Measurements from ENCODE around the gene PNP. TPM values are rescaled to one million over a fixed set of nuclear protein-coding genes. Genes with fewer than 3 reads are reported as not detected.

Gene PNP
- total and polyA plus RNA-seq, 9 donors, result 8.9 to 16.5 (median 11.2) TPM

DNA sequence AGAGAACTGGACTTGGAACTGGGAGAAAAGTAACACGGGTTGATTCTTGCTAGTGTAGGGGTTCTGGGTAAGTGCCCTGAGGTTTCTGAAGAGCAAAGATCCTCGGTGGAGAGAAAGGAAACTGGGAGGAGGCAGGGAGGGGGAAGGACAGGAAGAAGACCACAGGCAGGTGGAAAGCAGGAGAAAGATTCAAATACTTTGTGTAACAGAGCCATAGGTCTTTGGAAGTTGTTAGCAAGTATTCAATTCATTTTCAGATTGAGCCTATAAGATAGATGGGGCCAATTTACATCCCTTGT lies 1.3 kb downstream of the PNP start:
- Histone ChIP-seq H3K27me3 (ENCODE audit: control insufficient read depth, insufficient read depth, low read length) (peaks cover 12% of the 10 kb centered on the region), H3K9me3 (replicated peaks; ENCODE audit: control insufficient read depth, low read depth, low read length) (no peaks in the 10 kb centered on the region), H3K4me3 (ENCODE audit: low read length) (no peak overlapping the region), H3K36me3 (ENCODE audit: control insufficient read depth, insufficient read depth, low read length) (peaks cover 2% of the 10 kb centered on the region), H3K27ac (ENCODE audit: low read length) (no peak overlapping the region), H3K4me1 (ENCODE audit: control insufficient read depth, insufficient read depth, low read length) (peaks cover 17% of the 10 kb centered on the region)
- WGBS (ENCODE audit: insufficient coverage), result 0% methylated on average over 2 of the region's 2 CpGs
- DNase-seq, result no peak

DNA sequence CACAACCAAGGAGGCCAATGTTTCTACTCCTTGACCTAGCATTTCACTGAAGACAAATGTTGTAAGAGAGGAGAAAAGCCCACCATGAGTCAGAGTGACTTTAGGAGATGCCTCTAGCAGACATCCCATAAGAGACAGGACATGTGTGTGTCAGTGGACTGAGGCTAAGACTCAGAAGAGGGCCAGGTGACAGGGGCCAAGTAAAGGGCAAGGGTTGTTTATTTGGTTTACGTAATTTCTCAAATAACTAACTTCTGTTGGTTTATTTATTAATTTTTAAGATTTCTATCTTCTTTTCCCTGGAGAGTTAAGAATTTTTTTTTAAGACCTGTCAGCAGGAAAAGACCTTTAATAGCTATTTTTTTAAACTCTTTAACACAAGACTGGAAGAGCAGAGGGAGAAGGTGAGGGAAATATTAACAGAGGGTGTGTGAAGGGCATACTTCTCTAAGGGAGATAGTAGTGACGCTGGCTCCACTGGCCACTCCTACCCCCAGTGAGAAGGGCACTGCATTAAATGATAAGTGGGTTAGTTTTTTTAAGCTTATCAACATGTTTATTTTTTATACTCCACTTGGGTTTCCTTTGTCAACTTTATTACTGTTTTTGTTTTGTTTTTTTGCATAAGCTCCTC lies 3.4 kb downstream of the PNP start:
- peaks cover 9% of the 10 kb centered on the region for H3K27me3 ChIP-seq (ENCODE audit: control insufficient read depth, insufficient read depth, low read length)
- H3K27ac ChIP-seq (ENCODE audit: low read length), result no peak overlapping the region
- no CpG with 5 or more reads among the region's 2 CpGs for WGBS (ENCODE audit: insufficient coverage)
- DNase-seq, result no peak
- no peak overlapping the region for H3K4me3 ChIP-seq (ENCODE audit: low read length)
- peaks cover 9% of the 10 kb centered on the region for H3K36me3 ChIP-seq (ENCODE audit: control insufficient read depth, insufficient read depth, low read length)
- peaks cover 21% of the 10 kb centered on the region for H3K4me1 ChIP-seq (ENCODE audit: control insufficient read depth, insufficient read depth, low read length)
- H3K9me3 ChIP-seq (replicated peaks; ENCODE audit: control insufficient read depth, low read depth, low read length), result no peaks in the 10 kb centered on the region

DNA sequence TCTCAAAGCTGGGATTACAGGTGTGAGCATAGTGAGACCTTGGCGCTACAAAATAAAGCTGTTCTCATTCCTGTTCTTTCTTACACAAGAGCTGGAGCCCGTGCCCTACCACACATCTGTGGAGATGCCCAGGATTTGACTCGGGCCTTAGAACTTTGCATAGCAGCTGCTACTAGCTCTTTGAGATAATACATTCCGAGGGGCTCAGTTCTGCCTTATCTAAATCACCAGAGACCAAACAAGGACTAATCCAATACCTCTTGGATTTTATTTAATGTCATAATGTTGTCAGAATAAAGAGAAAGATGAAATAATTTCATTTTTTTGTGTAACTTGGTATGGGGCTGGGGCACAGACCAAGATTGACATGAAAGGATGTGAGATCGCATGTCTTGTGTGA lies 7.6 kb downstream of the PNP start:
- no peaks in the 10 kb centered on the region for H3K9me3 ChIP-seq (replicated peaks; ENCODE audit: control insufficient read depth, low read depth, low read length)
- no peak overlapping the region for H3K4me3 ChIP-seq (ENCODE audit: low read length)
- H3K27ac ChIP-seq (ENCODE audit: low read length), result no peak overlapping the region
- no peak for DNase-seq
- no peaks in the 10 kb centered on the region for H3K27me3 ChIP-seq (ENCODE audit: control insufficient read depth, insufficient read depth, low read length)
- H3K36me3 ChIP-seq (ENCODE audit: control insufficient read depth, insufficient read depth, low read length), result peaks cover 9% of the 10 kb centered on the region
- peaks cover 3% of the 10 kb centered on the region for H3K4me1 ChIP-seq (ENCODE audit: control insufficient read depth, insufficient read depth, low read length)
- 97% methylated on average over 2 of the region's 5 CpGs for WGBS (ENCODE audit: insufficient coverage)

DNA sequence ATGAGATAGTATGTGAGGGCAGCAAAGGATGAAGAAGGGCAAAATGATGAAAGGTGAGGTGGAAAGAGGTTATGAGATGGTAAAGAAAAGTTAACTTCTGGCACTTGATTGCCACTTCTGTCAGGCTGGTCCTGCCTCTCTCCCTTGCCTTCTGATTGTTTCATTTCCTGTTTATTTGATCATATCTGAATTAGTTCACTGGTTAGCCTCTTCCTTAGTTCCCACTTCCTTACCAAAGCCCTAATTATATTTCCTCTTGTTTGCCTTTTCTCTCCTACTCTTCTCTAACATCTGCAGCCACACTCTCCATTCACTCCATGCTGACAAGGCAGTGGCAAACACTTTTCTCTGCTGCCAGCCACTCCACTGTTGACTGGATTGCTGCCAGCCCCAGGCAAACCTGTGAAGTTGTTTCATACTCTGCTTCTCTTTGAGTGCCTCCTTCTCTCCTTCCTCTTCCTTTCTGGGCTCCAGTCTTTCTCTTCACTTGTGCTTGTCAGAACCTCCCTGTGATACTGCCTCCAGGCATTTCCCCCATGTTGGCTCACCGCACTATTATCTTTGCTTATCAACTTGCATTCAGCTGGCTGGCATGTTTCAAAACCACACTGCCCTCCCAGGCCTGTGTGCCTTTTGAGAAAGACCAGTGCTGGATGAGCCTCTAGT lies 8.1 kb downstream of the PNP start:
- Histone ChIP-seq H3K4me1 (ENCODE audit: control insufficient read depth, insufficient read depth, low read length) (peaks cover 3% of the 10 kb centered on the region), H3K27me3 (ENCODE audit: control insufficient read depth, insufficient read depth, low read length) (no peaks in the 10 kb centered on the region), H3K9me3 (replicated peaks; ENCODE audit: control insufficient read depth, low read depth, low read length) (no peaks in the 10 kb centered on the region), H3K4me3 (ENCODE audit: low read length) (no peak overlapping the region), H3K27ac (ENCODE audit: low read length) (no peak overlapping the region), H3K36me3 (ENCODE audit: control insufficient read depth, insufficient read depth, low read length) (peaks cover 9% of the 10 kb centered on the region)
- 83% methylated on average over 1 of the region's 1 CpG for WGBS (ENCODE audit: insufficient coverage)
- peak; percentile 17 for DNase-seq

DNA sequence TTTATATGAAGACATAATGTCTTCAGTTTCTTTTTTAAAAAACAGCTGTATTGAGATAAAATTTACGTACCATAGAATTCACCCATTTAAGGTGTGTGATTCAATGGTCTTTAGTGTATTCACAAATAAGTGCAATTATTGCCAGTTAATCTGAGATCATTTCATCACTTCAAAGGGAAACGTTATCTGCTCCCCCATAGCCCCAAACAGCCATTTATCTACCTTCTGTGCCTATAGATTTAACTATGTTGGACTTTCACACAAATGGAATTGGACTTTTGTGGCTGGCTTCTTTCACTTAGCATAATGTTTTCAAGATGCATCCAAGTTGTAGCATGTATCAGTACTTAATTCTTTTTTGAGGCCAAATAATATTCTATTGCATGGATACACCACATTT lies 9.7 kb downstream of the PNP start:
- no peak overlapping the region for H3K4me3 ChIP-seq (ENCODE audit: low read length)
- WGBS (ENCODE audit: insufficient coverage), result no CpG with 5 or more reads among the region's 2 CpGs
- peaks cover 9% of the 10 kb centered on the region for H3K36me3 ChIP-seq (ENCODE audit: control insufficient read depth, insufficient read depth, low read length)
- peaks cover 3% of the 10 kb centered on the region for H3K4me1 ChIP-seq (ENCODE audit: control insufficient read depth, insufficient read depth, low read length)
- no peak for DNase-seq
- H3K27ac ChIP-seq (ENCODE audit: low read length), result no peak overlapping the region
- no peaks in the 10 kb centered on the region for H3K9me3 ChIP-seq (replicated peaks; ENCODE audit: control insufficient read depth, low read depth, low read length)
- no peaks in the 10 kb centered on the region for H3K27me3 ChIP-seq (ENCODE audit: control insufficient read depth, insufficient read depth, low read length)

DNA sequence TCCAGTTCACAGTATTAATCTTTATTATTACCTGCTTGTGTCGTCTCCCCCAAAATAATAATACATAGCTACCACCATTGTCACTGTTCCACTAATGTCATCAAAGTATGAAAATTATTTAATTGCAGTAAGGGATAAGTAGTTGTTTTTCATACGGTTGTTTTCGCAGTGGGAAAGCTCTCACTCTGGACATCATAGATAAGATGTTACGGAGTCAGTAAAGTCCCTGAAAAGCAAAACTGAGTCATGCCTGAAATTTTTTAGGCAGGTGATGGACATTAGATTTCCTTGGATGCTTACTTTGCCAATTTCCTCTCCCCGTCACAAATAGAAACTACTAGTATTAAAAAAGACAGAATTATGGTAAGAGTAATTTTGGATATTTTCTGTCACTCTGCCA lies 13.2 kb downstream of the PNP start:
- peaks cover 2% of the 10 kb centered on the region for H3K4me1 ChIP-seq (ENCODE audit: control insufficient read depth, insufficient read depth, low read length)
- H3K27me3 ChIP-seq (ENCODE audit: control insufficient read depth, insufficient read depth, low read length), result no peaks in the 10 kb centered on the region
- no peak overlapping the region for H3K27ac ChIP-seq (ENCODE audit: low read length)
- H3K9me3 ChIP-seq (replicated peaks; ENCODE audit: control insufficient read depth, low read depth, low read length), result no peaks in the 10 kb centered on the region
- no peak overlapping the region for H3K4me3 ChIP-seq (ENCODE audit: low read length)
- WGBS (ENCODE audit: insufficient coverage), result no CpG with 5 or more reads among the region's 5 CpGs
- DNase-seq, result no peak
- H3K36me3 ChIP-seq (ENCODE audit: control insufficient read depth, insufficient read depth, low read length), result no peaks in the 10 kb centered on the region

DNA sequence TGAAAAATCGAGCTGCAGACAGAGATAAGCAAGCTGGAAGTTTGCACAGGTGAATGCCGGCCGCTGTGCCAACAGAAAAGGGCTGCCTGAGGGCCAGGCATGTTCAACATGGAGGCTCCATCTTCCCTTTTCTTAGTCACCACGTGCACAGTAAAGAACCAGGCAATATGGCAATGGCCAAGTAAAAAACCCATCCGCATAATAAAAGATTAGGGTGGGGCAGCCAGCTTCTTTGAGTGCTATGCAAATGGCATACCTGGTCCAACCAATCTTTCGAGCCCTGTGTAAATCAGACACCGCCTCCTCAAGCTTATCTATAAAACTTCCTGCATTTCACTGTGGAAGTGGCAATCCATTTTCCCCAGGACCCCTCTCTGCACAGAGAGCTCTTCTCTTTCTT lies 16.7 kb downstream of the PNP start:
- no peaks in the 10 kb centered on the region for H3K27me3 ChIP-seq (ENCODE audit: control insufficient read depth, insufficient read depth, low read length)
- H3K36me3 ChIP-seq (ENCODE audit: control insufficient read depth, insufficient read depth, low read length), result no peaks in the 10 kb centered on the region
- 80% methylated on average over 4 of the region's 7 CpGs for WGBS (ENCODE audit: insufficient coverage)
- H3K4me1 ChIP-seq (ENCODE audit: control insufficient read depth, insufficient read depth, low read length), result no peaks in the 10 kb centered on the region
- no peak overlapping the region for H3K27ac ChIP-seq (ENCODE audit: low read length)
- DNase-seq, result no peak
- no peaks in the 10 kb centered on the region for H3K9me3 ChIP-seq (replicated peaks; ENCODE audit: control insufficient read depth, low read depth, low read length)
- H3K4me3 ChIP-seq (ENCODE audit: low read length), result no peak overlapping the region

DNA sequence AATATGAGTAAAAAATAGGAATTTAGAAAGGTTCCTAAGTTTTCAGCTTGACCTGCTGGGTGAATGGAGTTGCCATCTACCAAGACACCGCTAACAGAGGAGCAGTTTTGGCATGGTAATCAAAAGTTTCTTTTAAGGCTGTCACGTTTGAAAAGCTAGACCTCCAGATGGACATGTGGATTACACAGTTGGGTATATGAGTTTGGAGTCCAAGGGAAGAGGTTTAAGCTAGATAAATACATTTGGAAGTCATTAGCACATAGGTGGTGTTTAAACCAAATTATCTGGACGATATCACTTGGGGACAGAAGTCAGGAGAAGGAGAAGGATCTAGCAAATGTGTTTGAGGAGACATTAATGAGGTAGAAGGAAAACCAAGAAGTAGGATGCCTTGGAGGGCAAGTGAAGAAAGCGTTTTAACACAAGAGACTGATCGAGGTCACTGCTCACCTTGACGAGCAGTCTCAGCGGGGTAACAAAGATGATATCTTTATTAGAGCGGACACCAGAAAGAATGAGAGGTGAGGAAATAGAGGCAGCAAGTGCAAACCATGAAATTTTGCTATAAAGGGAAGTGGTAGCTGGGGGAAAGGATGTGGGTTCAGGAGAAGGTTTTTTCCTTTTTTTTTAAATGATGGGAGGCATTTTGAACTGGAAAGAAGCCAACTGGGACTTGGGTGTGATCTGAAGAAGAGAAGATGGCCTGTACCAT lies 17.6 kb downstream of the PNP start:
- Histone ChIP-seq H3K27ac (ENCODE audit: low read length) (no peak overlapping the region), H3K9me3 (replicated peaks; ENCODE audit: control insufficient read depth, low read depth, low read length) (no peaks in the 10 kb centered on the region), H3K4me1 (ENCODE audit: control insufficient read depth, insufficient read depth, low read length) (no peaks in the 10 kb centered on the region), H3K4me3 (ENCODE audit: low read length) (no peak overlapping the region), H3K36me3 (ENCODE audit: control insufficient read depth, insufficient read depth, low read length) (no peaks in the 10 kb centered on the region), H3K27me3 (ENCODE audit: control insufficient read depth, insufficient read depth, low read length) (no peaks in the 10 kb centered on the region)
- 80% methylated on average over 8 of the region's 8 CpGs for WGBS (ENCODE audit: insufficient coverage)
- peak; percentile 7 for DNase-seq

DNA sequence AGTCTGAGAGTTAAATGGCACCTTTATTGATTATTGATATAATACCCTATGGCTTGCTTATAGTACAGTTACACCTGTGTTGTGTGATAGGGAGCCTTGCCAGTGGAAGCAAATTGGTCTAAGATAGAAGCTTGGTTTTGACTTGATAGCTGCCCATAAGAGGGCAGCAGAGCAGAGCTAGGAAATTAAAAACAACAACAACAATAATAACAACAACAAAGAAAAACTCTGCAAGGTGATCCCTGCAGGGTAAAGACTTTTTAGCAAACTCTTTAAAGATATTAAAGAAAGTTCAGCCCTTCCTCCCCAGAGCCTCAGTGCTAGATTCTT lies 18.2 kb downstream of the PNP start:
- Histone ChIP-seq H3K27ac (ENCODE audit: low read length) (no peak overlapping the region), H3K4me3 (ENCODE audit: low read length) (no peak overlapping the region), H3K4me1 (ENCODE audit: control insufficient read depth, insufficient read depth, low read length) (no peaks in the 10 kb centered on the region), H3K27me3 (ENCODE audit: control insufficient read depth, insufficient read depth, low read length) (no peaks in the 10 kb centered on the region), H3K36me3 (ENCODE audit: control insufficient read depth, insufficient read depth, low read length) (no peaks in the 10 kb centered on the region), H3K9me3 (replicated peaks; ENCODE audit: control insufficient read depth, low read depth, low read length) (no peaks in the 10 kb centered on the region)
- DNase-seq, result no peak

DNA sequence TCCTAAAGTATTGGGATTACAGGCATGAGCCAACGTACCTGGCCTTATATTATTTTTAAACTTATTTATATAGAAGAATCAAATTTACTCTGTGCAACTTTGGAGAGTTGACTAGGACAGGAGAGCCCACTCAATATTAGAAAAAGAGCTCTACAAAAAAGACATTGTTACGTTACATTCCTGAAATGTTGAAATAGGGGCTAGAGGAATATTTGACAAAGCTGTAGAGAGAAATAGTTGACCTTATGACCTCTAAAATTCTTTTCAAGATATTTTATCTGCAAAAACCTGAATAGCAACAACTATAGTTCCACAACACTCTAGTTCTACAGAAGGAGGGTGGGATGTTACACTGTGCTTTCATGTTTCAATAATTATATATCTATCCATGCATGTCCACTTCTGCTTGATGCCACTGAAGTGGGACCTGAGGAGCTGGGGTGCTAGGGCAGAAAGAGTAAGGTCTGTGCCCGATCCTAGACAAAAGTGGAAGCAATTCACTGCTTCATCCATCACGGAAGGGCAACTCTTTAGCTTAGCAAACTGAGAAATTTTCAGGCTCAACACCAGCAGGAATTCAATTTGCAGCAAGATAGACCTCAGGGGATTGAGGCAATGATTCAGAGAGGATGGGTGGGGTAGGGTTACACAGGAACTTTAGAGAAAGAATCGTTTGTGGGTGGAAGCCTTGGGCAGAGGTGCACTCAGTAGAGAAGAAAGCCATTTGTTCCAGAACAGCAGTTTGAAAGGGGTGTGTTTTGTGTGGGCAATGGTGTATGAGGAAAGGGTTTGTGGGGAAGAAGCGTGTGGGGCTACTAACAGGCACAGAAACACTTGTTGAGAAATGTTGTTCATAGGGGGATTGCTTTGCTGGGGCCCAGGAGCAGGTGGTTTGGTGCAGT lies 20.1 kb downstream of the PNP start:
- no peak overlapping the region for H3K27ac ChIP-seq (ENCODE audit: low read length)
- no peaks in the 10 kb centered on the region for H3K4me1 ChIP-seq (ENCODE audit: control insufficient read depth, insufficient read depth, low read length)
- WGBS (ENCODE audit: insufficient coverage), result 54% methylated on average over 3 of the region's 6 CpGs

More for the DNA sequence above, 20.1 kb downstream of the PNP start:
- DNase-seq, result no peak
- no peaks in the 10 kb centered on the region for H3K27me3 ChIP-seq (ENCODE audit: control insufficient read depth, insufficient read depth, low read length)
- no peaks in the 10 kb centered on the region for H3K36me3 ChIP-seq (ENCODE audit: control insufficient read depth, insufficient read depth, low read length)
- H3K4me3 ChIP-seq (ENCODE audit: low read length), result no peak overlapping the region
- no peaks in the 10 kb centered on the region for H3K9me3 ChIP-seq (replicated peaks; ENCODE audit: control insufficient read depth, low read depth, low read length)
